Activated T-cell treated with anti-CD3 and anti-CD28 coated beads, Interleukin-2, amount 50 U/mL, for 4 hours (primary cell): ENCODE results near the gene PIAS4. TPM values are rescaled to one million over a fixed set of nuclear protein-coding genes. Genes with fewer than 3 reads are reported as not detected.
A peak's percentile ranks its signal among the peaks of the same experiment; 100 is the strongest.

Experiments
- ATAC-seq, 2 donors: fragments of 200-7000 bp; cut with Tn5 transposase; one replicate each; pipeline ENCODE4 v1.10.0; 2021
- DNase-seq: peaks from one replicate; pipeline ENCODE4 v3.0.0-alpha.2; 2020
- H3K27me3 Mint-ChIP-seq: one replicate; pipeline ENCODE4 v1.8.0; 2021; ENCODE audit warnings: low read depth, mixed read lengths
- H3K36me3 Mint-ChIP-seq: one replicate; pipeline ENCODE4 v1.8.0; 2022; ENCODE audit warnings: mixed read lengths; ENCODE audit not compliant: insufficient read depth
- H3K4me1 Mint-ChIP-seq: one replicate; pipeline ENCODE4 v1.8.0; 2021; ENCODE audit warnings: low read depth, mixed read lengths
- H3K4me3 Mint-ChIP-seq: one replicate; pipeline ENCODE4 v1.8.0; 2021; ENCODE audit warnings: mild to moderate bottlenecking, moderate library complexity, mixed read lengths
- H3K9me3 Mint-ChIP-seq: one replicate; pipeline ENCODE4 v1.8.0; 2021; ENCODE audit warnings: mixed read lengths
- total RNA-seq, 3 donors: library from RNA; stranded (reverse); gene quantifications; one replicate each; pipeline ENCODE4 v1.2.1, GENCODE V29; 2021

The PIAS4 gene
- total RNA-seq, 3 donors from 2014 or later, result 33.9 to 37.0 (median 35.3) TPM

GRCh38 chr19:4058693-4059452 is 51.3 kb downstream of the PIAS4 start:
- Mint-ChIP-seq H3K4me3 (peak overlapping the region; percentile 11), H3K36me3 (peaks cover 6% of the 10 kb centered on the region), H3K4me1 (peaks cover 43% of the 10 kb centered on the region), H3K27me3 (no peaks in the 10 kb centered on the region), H3K9me3 (no peaks in the 10 kb centered on the region)
- ATAC-seq (no peak), DNase-seq (no peak)

DNA sequence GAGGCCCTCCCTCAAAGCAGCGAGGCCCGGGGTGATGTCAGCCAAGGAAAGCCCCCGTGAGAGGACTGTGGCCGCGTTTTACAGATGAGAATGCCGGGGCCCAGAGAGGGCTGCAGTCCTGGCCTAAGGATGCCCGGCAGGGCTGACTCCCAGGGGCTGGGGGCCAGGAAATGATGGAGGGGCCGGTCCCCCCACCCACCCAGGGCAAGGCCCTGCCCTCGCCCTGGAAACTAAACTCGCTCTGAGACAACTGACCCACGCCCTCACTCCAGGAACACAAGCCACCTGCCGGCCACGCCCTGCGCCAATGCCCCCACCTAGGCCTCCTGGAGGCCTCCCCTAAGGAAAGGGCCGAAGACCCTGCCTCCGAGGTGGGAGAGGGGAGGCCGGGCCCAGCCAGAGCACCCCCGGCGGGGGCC is 51.9 kb downstream of the PIAS4 start:
- ATAC-seq (no peak), DNase-seq (no peak)
- peaks cover 43% of the 10 kb centered on the region for H3K4me1 Mint-ChIP-seq
- H3K27me3 Mint-ChIP-seq, result no peaks in the 10 kb centered on the region
- H3K9me3 Mint-ChIP-seq, result no peaks in the 10 kb centered on the region
- H3K36me3 Mint-ChIP-seq, result peaks cover 6% of the 10 kb centered on the region
- peak overlapping the region; percentile 38 for H3K4me3 Mint-ChIP-seq

DNA sequence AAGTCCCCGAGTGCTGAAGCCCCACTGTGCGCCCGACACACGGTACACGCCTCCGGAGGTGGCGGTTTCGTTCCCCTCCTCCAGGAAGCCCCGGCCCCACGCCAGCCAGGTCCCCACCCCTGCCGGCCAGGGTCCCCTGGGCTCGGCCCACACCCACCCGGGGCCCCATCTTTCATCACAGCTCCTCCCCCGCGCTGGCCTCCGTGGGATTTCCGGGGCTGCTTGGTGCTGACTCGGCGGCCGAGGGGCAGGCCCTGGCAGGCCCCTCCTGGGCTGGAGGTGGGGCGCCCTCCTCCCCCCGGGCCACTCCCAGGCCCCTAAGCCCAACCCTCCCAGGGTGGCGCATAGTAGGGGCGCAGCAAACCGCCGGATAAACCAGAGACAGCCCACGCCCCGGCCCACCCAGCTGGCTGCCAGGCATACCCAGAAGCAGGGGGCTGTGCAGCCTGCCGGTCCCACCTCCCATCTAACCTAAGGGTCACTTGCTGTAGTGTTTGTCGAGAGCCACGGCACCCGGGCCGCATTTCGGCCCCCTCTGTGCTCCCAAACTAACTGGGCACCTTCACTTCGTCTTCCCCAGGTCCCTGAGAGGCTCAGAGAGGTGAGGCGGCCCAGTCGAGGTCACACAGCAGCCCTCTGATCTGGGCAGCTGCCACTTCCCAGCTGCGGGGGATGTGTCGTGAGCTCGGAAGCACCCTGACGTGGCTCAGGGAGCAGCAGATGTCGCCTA is 52.5 kb downstream of the PIAS4 start:
- ATAC-seq, result peak; percentile 41 to 45
- peaks cover 6% of the 10 kb centered on the region for H3K36me3 Mint-ChIP-seq

DNA sequence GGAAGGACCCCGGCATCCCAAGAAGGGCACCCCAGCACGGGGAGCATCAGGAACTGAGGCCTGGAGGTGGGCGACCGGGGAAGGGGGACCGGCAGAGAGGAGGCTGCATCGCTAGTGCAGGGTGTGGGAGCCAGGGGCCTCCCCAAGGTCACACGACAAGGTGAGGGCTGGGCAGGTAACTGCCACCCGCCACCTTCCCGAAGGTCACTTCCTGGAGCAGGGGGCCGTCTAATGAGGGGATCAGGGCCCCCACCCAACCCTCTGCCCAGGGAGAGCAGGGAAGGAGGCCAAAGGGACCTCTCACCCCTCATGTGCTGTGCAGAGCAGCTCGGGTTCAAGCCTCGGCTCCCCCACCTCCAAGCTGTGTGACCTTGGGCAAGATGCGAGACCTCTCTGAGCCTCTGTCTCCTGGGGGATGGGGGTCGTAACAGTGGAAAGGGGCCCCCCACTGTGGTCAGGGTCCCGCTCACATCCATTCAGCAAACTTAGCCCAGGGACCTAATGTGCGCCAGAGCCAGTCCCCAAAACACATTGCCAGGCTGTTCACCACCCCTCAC is 53.2 kb downstream of the PIAS4 start:
- DNase-seq, result no peak
- ATAC-seq, result no peak
- Mint-ChIP-seq H3K27me3 (no peaks in the 10 kb centered on the region), H3K36me3 (peaks cover 6% of the 10 kb centered on the region), H3K4me3 (peak overlapping the region; percentile 67), H3K9me3 (no peaks in the 10 kb centered on the region), H3K4me1 (peaks cover 42% of the 10 kb centered on the region)

More for the DNA sequence above, 52.5 kb downstream of the PIAS4 start:
- peak overlapping the region; percentile 67 for H3K4me3 Mint-ChIP-seq
- DNase-seq, result peak; percentile 54
- peaks cover 43% of the 10 kb centered on the region for H3K4me1 Mint-ChIP-seq
- H3K9me3 Mint-ChIP-seq, result no peaks in the 10 kb centered on the region
- no peaks in the 10 kb centered on the region for H3K27me3 Mint-ChIP-seq

DNA sequence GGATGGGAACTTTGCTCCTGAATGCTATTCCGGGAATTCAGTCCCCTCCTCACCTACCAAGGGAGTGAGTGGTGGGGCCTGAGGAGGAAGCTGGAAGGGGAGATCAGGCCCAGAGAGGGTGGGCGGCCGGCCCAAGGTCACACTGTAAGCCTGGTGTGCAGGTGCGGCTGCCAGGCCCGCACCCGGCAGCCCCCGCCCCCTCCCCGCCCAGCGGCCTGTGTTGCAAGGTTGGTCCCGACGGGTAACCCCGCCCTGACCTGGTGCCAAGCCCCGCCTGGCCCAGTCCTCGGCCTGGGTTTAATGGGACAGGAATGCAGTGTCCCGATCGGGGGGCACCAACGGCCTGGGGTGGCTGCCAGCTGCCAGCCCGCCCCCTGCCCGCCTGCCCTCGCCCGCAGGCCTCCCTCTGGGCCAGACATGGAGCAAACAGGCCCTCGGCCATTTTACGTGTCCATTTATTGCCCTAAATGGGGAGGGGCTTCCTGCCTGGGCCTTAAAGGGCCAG is 53.7 kb downstream of the PIAS4 start:
- ATAC-seq (no peak), DNase-seq (no peak)
- H3K4me1 Mint-ChIP-seq, result peaks cover 38% of the 10 kb centered on the region
- peak overlapping the region; percentile 67 for H3K4me3 Mint-ChIP-seq
- H3K27me3 Mint-ChIP-seq, result no peaks in the 10 kb centered on the region
- H3K9me3 Mint-ChIP-seq, result no peaks in the 10 kb centered on the region
- peaks cover 3% of the 10 kb centered on the region for H3K36me3 Mint-ChIP-seq

DNA sequence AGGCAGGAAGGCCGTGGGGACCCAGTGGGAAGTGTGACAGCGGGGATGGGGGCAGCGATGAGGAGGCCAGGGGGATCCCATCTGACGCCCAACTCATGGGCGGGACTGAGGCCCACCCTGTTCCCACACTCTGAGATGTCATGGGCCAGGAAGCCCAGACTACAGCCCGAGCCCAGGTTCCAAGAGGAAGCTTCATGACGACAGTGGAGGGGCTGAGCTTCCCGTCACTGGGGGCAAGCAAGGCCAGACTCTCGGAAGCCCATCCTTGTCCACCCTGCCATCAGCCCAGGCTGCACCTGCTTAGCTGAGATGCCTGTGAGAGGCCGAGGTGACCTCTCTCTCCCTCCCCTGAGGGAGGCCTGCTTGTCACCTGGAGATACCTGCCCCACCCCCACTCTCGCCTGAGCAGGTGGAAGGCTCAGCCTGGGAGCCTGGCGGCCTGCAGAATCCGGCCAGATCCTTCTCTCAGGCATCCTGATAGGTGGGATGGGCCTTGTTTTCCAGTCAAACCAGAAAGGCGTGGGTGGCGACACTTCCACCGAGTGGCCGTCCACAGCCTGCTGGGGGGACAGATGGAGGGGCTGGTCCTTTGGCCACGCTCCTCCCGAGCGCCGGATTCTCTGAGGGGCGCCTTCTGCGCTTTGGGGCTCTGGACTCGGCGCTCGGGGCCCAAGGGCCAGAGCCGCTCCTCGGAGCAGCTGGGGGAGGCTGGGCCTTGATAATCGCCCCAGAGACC is 54.3 kb downstream of the PIAS4 start:
- H3K27me3 Mint-ChIP-seq, result no peaks in the 10 kb centered on the region
- H3K9me3 Mint-ChIP-seq, result no peaks in the 10 kb centered on the region
- no peak overlapping the region for H3K4me3 Mint-ChIP-seq
- DNase-seq (no peak), ATAC-seq (no peak)
- peaks cover 3% of the 10 kb centered on the region for H3K36me3 Mint-ChIP-seq
- H3K4me1 Mint-ChIP-seq, result peaks cover 38% of the 10 kb centered on the region

GRCh38 chr19:4062419-4063368 is 55.2 kb downstream of the PIAS4 start:
- Mint-ChIP-seq H3K4me3 (peak overlapping the region; percentile 89), H3K27me3 (no peaks in the 10 kb centered on the region), H3K9me3 (no peaks in the 10 kb centered on the region), H3K36me3 (peaks cover 3% of the 10 kb centered on the region), H3K4me1 (peaks cover 34% of the 10 kb centered on the region)
- no peak for ATAC-seq
- DNase-seq, result no peak

GRCh38 chr19:4063369-4064148 is 56.0 kb downstream of the PIAS4 start:
- ATAC-seq (no peak), DNase-seq (no peak)
- no peaks in the 10 kb centered on the region for H3K9me3 Mint-ChIP-seq
- H3K4me1 Mint-ChIP-seq, result peaks cover 36% of the 10 kb centered on the region
- peak overlapping the region; percentile 89 for H3K4me3 Mint-ChIP-seq
- H3K27me3 Mint-ChIP-seq, result no peaks in the 10 kb centered on the region
- H3K36me3 Mint-ChIP-seq, result peaks cover 3% of the 10 kb centered on the region

DNA sequence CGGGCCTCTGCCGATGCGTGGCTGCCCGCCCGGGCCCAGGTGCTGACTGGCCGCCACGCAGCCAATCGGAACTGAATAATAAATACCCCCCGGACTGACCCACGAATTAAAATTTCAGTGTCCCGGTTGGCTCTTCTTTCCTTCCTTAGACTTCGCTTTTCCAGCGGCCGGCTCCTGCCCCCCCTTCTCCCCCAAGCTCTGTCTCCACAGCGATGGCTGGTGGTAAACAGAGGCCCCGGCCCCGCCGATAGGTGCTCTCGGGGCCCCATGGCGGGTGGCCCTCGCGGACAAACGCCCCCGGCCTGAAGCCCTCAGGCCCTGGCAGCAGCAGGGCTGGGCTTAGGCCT is 56.6 kb downstream of the PIAS4 start:
- H3K4me3 Mint-ChIP-seq, result peak overlapping the region; percentile 89
- no peak for DNase-seq
- no peaks in the 10 kb centered on the region for H3K9me3 Mint-ChIP-seq
- H3K27me3 Mint-ChIP-seq, result no peaks in the 10 kb centered on the region
- peaks cover 3% of the 10 kb centered on the region for H3K36me3 Mint-ChIP-seq
- no peak for ATAC-seq
- peaks cover 40% of the 10 kb centered on the region for H3K4me1 Mint-ChIP-seq

DNA sequence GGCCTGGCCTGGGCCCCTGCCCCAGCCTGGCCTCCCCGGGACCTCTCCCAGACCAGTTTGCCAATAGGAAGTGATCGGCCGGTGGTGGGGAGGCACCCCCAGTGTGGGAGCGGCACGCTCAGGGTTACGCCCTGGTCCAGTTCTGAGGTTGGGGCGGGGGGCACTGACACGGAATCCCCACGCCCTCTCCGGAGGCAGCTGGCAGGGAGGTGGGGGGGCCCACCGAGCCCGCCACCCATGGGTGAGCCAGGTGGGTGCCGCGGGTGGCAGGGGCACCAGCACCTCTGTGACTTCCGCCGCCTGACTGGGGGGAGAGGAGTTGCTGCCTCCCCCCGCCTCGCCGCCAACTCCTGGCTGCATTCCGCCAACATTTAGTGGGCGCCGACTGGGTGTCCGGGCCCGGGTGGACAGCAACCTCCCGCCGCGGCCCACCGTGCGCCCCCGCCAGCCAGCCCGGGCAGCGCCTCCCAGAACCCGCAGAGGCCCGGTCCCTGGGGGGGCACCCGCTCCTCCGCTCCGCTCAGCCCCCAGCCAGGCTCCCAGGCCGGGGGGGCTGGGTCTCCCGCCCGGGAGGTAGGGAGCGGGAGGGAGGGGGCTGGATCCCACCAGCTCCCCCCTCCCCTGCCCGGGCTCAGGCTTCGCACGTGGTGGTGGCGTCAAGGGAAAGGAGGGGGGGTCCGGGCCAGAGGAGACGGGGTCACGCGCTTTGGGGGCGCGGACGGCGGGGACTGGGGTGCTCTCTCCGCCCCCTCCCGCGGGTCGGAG is 57.1 kb downstream of the PIAS4 start:
- DNase-seq (no peak), ATAC-seq (peak; percentile 1 to 3)
- no peaks in the 10 kb centered on the region for H3K9me3 Mint-ChIP-seq
- peaks cover 43% of the 10 kb centered on the region for H3K4me1 Mint-ChIP-seq
- peaks cover 3% of the 10 kb centered on the region for H3K36me3 Mint-ChIP-seq
- H3K4me3 Mint-ChIP-seq, result peak overlapping the region; percentile 89
- H3K27me3 Mint-ChIP-seq, result no peaks in the 10 kb centered on the region

DNA sequence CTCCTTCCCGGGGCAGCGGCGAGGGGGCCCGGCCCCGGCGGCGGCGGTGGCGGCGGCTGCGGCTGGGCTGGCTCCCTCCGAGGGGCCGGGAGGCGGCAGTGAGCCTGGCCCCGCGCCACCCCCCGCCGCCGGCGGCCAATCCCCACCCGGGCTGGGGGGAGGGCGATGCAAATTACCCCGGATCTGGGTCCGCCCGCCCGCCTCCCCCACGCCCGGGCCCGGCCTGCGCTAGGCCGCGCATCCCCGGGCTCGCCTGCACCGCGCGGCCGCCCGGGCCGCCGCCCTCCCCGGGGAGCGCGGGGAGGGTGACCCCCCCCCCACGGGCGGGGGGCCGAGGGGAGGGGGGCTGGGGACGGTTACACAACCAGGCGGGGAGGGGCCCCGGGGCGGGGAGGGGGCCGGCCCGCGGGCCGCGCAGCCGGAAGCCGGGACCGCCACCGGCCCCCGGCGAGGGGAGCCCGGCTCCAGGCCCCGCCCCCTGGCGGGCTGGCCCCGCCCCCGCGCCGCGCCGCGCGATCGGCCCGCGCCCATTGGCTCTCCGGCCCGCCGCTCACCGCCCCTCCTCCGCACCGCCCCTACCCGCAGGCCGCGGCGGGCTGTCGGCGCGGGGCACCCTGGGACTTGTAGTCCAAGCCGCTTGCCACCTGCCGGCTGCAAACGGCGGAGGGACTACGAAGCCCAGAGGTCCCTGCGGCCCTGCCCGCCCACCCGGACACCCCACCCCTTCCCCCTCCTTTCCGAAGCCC is 58.1 kb downstream of the PIAS4 start:
- H3K27me3 Mint-ChIP-seq, result no peaks in the 10 kb centered on the region
- H3K9me3 Mint-ChIP-seq, result no peaks in the 10 kb centered on the region
- ATAC-seq, result peak; percentile 76 to 81
- H3K4me3 Mint-ChIP-seq, result peak overlapping the region; percentile 63
- DNase-seq, result peak; percentile 96
- H3K4me1 Mint-ChIP-seq, result peaks cover 41% of the 10 kb centered on the region
- peaks cover 3% of the 10 kb centered on the region for H3K36me3 Mint-ChIP-seq

DNA sequence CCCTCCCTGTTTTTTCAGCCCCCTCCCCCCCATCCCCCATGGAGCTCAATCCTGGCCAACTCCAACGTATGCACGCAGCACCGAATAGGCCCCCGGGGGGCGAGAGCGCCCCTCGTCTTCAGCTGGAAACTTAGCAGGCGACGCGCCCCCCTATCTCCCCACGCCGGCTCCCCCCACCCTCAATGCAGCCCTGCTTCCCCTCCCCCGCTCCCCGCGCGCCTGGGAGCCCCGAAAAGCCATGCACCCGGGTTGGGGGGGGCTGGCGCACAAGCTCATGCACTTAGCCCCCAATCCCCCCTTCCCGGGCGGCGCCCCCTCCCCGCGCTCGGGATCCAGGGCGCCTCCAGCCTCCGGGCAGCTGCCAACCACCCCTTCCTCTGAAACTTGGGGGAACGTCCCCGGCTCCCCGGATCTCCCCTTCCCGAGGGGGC is 58.7 kb downstream of the PIAS4 start:
- DNase-seq (peak; percentile 61), ATAC-seq (no peak)
- Mint-ChIP-seq H3K4me1 (peaks cover 38% of the 10 kb centered on the region), H3K4me3 (peak overlapping the region; percentile 63), H3K36me3 (peaks cover 3% of the 10 kb centered on the region), H3K9me3 (no peaks in the 10 kb centered on the region), H3K27me3 (no peaks in the 10 kb centered on the region)
